Choroid plexus epithelial cell (primary cell): Measurements from ENCODE around the gene WNK2.

Experiments used
- DNase-seq: peaks from one replicate; pipeline ENCODE4 v3.0.0-alpha.2; 2010; ENCODE audit warnings: low read depth
- H3K4me3 ChIP-seq: 2 replicates; pipeline ENCODE4 v1.5.1; 2011; ENCODE audit warnings: low read depth, mild to moderate bottlenecking, control low read depth, low read length, moderate library complexity
- CTCF ChIP-seq: conservative IDR thresholded peaks from 2 replicates; pipeline ENCODE4 v1.5.1; 2011; ENCODE audit warnings: low read depth, mild to moderate bottlenecking, control low read depth, inconsistent platforms, low read length, moderate library complexity

WNK2 gene

GRCh38 chr9:93197670-93198069, 13.7 kb downstream of the WNK2 start:
- no peak for TF ChIP-seq CTCF
- no peak for DNase-seq
- no peak overlapping the region for H3K4me3 ChIP-seq

GRCh38 chr9:93198117-93198837, 14.3 kb downstream of the WNK2 start:
- DNase-seq: no peak
- no peak overlapping the region for H3K4me3 ChIP-seq
- no peak for TF ChIP-seq CTCF

GRCh38 chr9:93198838-93199625, 15.1 kb downstream of the WNK2 start:
- no peak for TF ChIP-seq CTCF

GRCh38 chr9:93200449-93200742, 16.5 kb downstream of the WNK2 start:
- TF ChIP-seq CTCF: no peak
- no peak overlapping the region for H3K4me3 ChIP-seq
- DNase-seq: no peak

More at GRCh38 chr9:93198838-93199625, 15.1 kb downstream of the WNK2 start:
- no peak for DNase-seq
- H3K4me3 ChIP-seq: no peak overlapping the region

GRCh38 chr9:93200989-93201334, 17.0 kb downstream of the WNK2 start:
- no peak overlapping the region for H3K4me3 ChIP-seq
- TF ChIP-seq CTCF: no peak

GRCh38 chr9:93203026-93203717, 19.2 kb downstream of the WNK2 start:
- no peak overlapping the region for H3K4me3 ChIP-seq
- no peak for TF ChIP-seq CTCF
- no peak for DNase-seq

More at GRCh38 chr9:93200989-93201334, 17.0 kb downstream of the WNK2 start:
- DNase-seq: no peak
